ENCODE measurements around the gene PDZRN4.

Gene PDZRN4

DNA sequence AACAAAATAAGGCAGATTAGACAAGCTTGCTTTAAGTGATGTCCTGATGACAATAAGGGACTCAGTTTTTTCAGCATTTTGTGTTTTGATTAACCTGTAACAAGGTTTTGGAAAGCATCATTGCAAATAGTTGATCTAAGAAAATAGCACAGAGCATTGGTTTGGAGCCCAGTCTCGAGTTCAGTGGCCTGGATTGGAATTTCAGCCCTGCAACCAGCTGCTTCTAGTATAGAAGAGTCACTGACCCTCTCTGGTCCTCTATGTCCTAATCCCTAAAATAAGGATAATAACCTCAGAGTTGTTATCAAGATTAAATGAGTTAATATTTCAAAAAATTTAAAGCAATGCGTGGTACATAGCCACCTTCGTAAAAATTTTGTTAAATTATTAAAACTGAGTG lies 25.5 kb downstream of the PDZRN4 start:
- Histone ChIP-seq H3K27ac (ENCODE audit: low read depth, low read length) (no peak overlapping the region), H3K4me3 (ENCODE audit: low read length) (no peak overlapping the region), H3K9ac (ENCODE audit: low read depth, low read length) (no peak overlapping the region), H3K27me3 (ENCODE audit: insufficient read depth, low read length) (no peaks in the 10 kb centered on the region), H3K9me3 (ENCODE audit: insufficient read depth, low read depth, low read length) (no peaks in the 10 kb centered on the region), H3K36me3 (ENCODE audit: insufficient read depth, low read length) (no peaks in the 10 kb centered on the region), H3K4me1 (ENCODE audit: insufficient read depth, low read length) (no peaks in the 10 kb centered on the region)
- WGBS: 94% methylated on average over 3 of the region's 3 CpGs

DNA sequence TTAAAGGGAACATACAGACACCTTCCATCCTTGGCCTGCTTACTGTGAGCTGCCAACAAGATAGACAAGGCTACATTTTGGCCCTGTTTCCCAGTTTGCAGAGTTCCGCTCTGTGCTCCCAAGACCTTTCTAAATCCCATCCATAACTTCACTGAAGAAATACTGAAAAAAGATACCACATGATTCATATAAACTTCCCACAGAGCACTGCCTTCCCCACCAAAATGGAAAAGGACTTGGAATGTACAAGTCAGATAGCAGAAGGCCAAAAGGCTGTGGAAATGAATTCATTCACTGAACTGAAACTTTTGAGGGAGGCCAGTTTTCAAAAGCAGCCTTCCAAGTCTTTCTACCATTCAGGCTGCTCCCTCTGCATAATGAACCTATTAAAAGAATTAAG lies 29.6 kb downstream of the PDZRN4 start:
- Histone ChIP-seq H3K27ac (ENCODE audit: low read depth, low read length) (no peak overlapping the region), H3K4me3 (ENCODE audit: low read length) (no peak overlapping the region), H3K27me3 (ENCODE audit: insufficient read depth, low read length) (no peaks in the 10 kb centered on the region), H3K9me3 (ENCODE audit: insufficient read depth, low read depth, low read length) (no peaks in the 10 kb centered on the region), H3K9ac (ENCODE audit: low read depth, low read length) (no peak overlapping the region), H3K4me1 (ENCODE audit: insufficient read depth, low read length) (no peaks in the 10 kb centered on the region), H3K36me3 (ENCODE audit: insufficient read depth, low read length) (no peaks in the 10 kb centered on the region)
- WGBS: 94% methylated on average over 1 of the region's 1 CpG

DNA sequence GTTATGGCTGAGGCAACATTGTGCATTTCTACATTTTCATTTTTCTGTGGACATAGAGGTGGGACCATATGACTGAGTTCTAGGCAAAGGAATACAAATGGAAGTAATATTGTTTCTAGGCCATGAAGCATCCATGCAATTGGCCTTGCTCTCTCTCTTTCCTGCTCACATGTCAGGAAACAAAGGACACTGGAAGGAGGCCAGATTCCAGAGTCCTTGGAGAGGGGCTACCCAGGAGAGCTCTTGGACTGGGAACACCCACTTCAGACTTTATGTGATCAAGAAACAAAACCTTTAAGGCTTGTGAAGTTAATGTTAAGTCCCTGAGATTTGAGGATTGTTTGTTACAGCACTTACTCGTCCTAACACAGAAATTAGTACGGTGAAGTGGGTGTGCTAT lies 32.8 kb downstream of the PDZRN4 start:
- Histone ChIP-seq H3K27me3 (ENCODE audit: insufficient read depth, low read length) (no peaks in the 10 kb centered on the region), H3K9me3 (ENCODE audit: insufficient read depth, low read depth, low read length) (no peaks in the 10 kb centered on the region), H3K4me1 (ENCODE audit: insufficient read depth, low read length) (peaks cover 8% of the 10 kb centered on the region; the same call in 1 of the 2 replicates), H3K27ac (ENCODE audit: low read depth, low read length) (no peak overlapping the region), H3K36me3 (ENCODE audit: insufficient read depth, low read length) (no peaks in the 10 kb centered on the region), H3K9ac (ENCODE audit: low read depth, low read length) (no peak overlapping the region), H3K4me3 (ENCODE audit: low read length) (no peak overlapping the region)
- WGBS: no CpG with 5 or more reads among the region's 2 CpGs

DNA sequence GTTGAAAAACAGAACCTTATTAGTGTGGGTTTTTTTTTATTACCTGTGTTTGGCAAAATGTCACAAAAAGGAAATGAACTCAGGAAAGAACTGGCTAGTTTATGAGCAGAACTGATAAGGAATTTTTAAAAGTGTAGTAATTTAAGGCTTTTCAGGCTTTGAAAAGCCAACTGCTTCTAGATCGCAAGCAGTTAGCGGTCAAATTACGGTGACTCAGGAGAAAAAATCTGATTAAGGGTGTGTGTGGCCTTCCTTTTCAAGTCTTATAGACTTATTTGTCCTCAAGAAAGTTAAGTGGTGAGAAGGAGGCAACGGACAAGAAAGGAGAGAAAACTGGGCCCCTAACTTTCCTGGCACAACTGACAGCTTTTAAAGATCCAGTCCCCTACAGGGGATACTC lies 33.4 kb downstream of the PDZRN4 start:
- no peak overlapping the region for H3K27ac ChIP-seq (ENCODE audit: low read depth, low read length)
- no peak overlapping the region for H3K4me3 ChIP-seq (ENCODE audit: low read length)
- H3K27me3 ChIP-seq (ENCODE audit: insufficient read depth, low read length): no peaks in the 10 kb centered on the region
- 83% methylated on average over 4 of the region's 4 CpGs for WGBS
- H3K9ac ChIP-seq (ENCODE audit: low read depth, low read length): no peak overlapping the region
- H3K36me3 ChIP-seq (ENCODE audit: insufficient read depth, low read length): no peaks in the 10 kb centered on the region
- no peaks in the 10 kb centered on the region for H3K9me3 ChIP-seq (ENCODE audit: insufficient read depth, low read depth, low read length)
- H3K4me1 ChIP-seq (ENCODE audit: insufficient read depth, low read length): peaks cover 8% of the 10 kb centered on the region; the same call in 1 of the 2 replicates

DNA sequence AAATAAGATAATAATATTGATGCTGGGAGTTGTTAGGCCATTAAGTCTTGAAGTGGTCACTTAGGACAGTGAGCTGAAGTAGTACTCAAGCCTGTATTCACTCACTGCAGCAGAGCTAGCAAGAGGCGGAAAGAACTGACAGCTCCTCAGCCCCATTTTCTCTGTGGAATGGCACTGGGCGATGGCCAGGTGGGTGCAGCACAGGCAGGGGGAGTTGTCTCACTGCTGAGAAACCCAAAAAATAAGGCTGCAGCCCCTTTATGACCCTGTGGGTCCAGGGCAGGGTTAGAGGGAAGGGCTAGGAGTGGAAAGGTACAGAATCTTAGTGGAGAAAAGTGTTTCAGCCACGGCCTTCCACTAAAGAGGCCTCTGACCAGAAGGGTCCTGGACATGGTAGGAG lies 35.5 kb downstream of the PDZRN4 start:
- Histone ChIP-seq H3K9ac (ENCODE audit: low read depth, low read length) (no peak overlapping the region), H3K36me3 (ENCODE audit: insufficient read depth, low read length) (no peaks in the 10 kb centered on the region), H3K9me3 (ENCODE audit: insufficient read depth, low read depth, low read length) (no peaks in the 10 kb centered on the region), H3K27me3 (ENCODE audit: insufficient read depth, low read length) (no peaks in the 10 kb centered on the region), H3K27ac (ENCODE audit: low read depth, low read length) (no peak overlapping the region), H3K4me1 (ENCODE audit: insufficient read depth, low read length) (peaks cover 8% of the 10 kb centered on the region; the same call in 1 of the 2 replicates), H3K4me3 (ENCODE audit: low read length) (no peak overlapping the region)
- WGBS: 88% methylated on average over 3 of the region's 3 CpGs

DNA sequence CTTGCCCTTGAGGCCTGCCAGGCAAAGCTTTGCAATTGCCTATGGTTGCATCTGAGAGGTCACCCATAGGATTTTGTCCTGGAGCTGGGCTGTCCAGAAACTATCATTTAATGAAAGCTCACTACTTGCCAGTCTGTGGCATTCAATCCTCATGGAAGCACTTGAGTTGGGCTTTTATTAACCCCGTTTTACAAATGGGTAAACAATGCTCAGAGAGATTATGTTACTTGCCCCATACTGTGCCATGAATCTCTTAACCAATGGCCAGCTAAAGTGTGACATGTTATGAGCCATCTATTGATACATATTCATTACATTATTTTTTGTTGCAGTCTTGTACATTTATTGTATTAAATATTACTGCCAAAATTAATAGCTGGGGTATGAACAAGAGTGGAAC lies 35.9 kb downstream of the PDZRN4 start:
- Histone ChIP-seq H3K27me3 (ENCODE audit: insufficient read depth, low read length) (no peaks in the 10 kb centered on the region), H3K36me3 (ENCODE audit: insufficient read depth, low read length) (no peaks in the 10 kb centered on the region), H3K4me3 (ENCODE audit: low read length) (no peak overlapping the region), H3K27ac (ENCODE audit: low read depth, low read length) (no peak overlapping the region), H3K4me1 (ENCODE audit: insufficient read depth, low read length) (peaks cover 8% of the 10 kb centered on the region; the same call in 1 of the 2 replicates), H3K9ac (ENCODE audit: low read depth, low read length) (no peak overlapping the region), H3K9me3 (ENCODE audit: insufficient read depth, low read depth, low read length) (no peaks in the 10 kb centered on the region)
- WGBS: 33% methylated on average over 1 of the region's 1 CpG

DNA sequence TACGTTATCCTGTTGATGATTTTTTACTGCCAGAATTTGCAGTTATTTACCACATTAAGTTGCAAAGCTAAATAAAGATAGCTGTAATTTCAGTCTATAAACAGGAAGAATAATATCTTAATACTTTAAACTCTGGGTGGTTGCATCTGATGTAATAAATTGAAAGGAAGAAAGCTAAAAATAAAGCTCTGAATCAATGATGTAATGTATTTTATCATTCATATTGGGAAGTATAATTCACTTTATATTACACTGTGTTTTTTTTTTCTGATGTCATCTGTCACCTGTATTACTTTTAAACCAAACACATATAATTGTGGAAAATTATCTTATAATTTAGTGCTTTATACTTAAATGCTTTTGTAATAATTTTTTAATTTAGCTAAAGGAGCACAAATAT lies 37.1 kb downstream of the PDZRN4 start:
- Histone ChIP-seq H3K9me3 (ENCODE audit: insufficient read depth, low read depth, low read length) (no peaks in the 10 kb centered on the region), H3K27me3 (ENCODE audit: insufficient read depth, low read length) (no peaks in the 10 kb centered on the region), H3K36me3 (ENCODE audit: insufficient read depth, low read length) (no peaks in the 10 kb centered on the region), H3K27ac (ENCODE audit: low read depth, low read length) (no peak overlapping the region), H3K4me3 (ENCODE audit: low read length) (no peak overlapping the region), H3K9ac (ENCODE audit: low read depth, low read length) (no peak overlapping the region), H3K4me1 (ENCODE audit: insufficient read depth, low read length) (peaks cover 8% of the 10 kb centered on the region; the same call in 1 of the 2 replicates)
- no CpG with 5 or more reads among the region's 1 CpG for WGBS

DNA sequence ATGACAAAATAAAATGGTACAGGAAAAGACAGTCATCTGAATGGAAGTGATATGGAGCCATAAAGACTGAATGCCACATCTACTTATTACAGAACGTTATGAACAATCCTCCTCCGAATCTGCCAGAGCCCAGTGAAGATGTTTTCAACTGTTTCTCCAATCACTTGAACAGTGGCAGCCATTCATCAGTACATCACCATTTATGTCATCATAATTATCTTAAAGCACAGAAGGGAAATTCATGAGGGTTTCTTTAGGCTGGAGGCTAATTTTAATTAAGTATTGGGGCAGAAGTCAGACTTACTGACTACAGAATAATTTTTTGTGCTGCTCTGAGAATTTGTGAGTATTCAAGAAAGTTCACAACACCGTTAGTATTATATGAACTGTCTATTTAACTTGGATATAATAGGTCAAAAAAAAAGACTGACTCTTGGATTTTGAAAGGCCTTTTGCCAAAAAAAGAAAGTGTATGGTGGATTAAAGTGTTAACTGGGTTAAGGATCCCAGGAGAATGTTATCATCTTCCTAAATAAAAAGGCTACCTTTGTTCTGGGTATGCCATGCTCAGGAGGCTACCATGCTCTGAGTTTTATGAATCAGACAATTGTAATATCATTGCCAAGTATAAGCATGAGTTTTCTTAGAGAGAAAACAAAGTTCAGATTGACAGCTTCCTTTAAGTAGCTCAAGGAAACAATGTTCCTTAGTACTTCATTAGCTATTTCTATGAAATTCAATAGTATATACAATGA lies 40.1 kb downstream of the PDZRN4 start:
- Histone ChIP-seq H3K27ac (ENCODE audit: low read depth, low read length) (no peak overlapping the region), H3K27me3 (ENCODE audit: insufficient read depth, low read length) (no peaks in the 10 kb centered on the region), H3K4me1 (ENCODE audit: insufficient read depth, low read length) (peaks cover 8% of the 10 kb centered on the region; the same call in 1 of the 2 replicates), H3K36me3 (ENCODE audit: insufficient read depth, low read length) (no peaks in the 10 kb centered on the region), H3K9me3 (ENCODE audit: insufficient read depth, low read depth, low read length) (no peaks in the 10 kb centered on the region), H3K4me3 (ENCODE audit: low read length) (no peak overlapping the region), H3K9ac (ENCODE audit: low read depth, low read length) (no peak overlapping the region)
- 93% methylated on average over 3 of the region's 3 CpGs for WGBS

DNA sequence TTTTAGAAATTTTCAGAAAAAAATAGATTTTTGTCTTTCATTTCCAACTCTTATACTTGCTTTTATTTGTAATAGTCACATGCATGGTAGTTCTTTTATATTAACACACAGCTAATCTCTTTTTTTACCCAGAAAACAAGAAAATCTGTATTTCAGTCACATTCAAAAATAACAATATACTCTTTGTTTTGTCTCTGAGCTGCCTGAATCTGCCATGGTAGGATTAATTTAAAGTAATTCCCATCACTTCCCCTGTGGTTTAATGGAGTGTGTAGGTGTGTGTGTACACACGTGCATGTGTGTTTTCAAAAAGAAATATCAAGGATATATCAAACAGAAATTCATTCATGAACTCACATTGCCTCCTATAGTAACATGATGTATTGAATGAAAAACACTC lies 42.6 kb downstream of the PDZRN4 start:
- no CpG with 5 or more reads among the region's 1 CpG for WGBS
- no peaks in the 10 kb centered on the region for H3K27me3 ChIP-seq (ENCODE audit: insufficient read depth, low read length)
- H3K27ac ChIP-seq (ENCODE audit: low read depth, low read length): no peak overlapping the region
- no peak overlapping the region for H3K4me3 ChIP-seq (ENCODE audit: low read length)
- H3K36me3 ChIP-seq (ENCODE audit: insufficient read depth, low read length): no peaks in the 10 kb centered on the region
- H3K4me1 ChIP-seq (ENCODE audit: insufficient read depth, low read length): no peaks in the 10 kb centered on the region
- no peak overlapping the region for H3K9ac ChIP-seq (ENCODE audit: low read depth, low read length)
- no peaks in the 10 kb centered on the region for H3K9me3 ChIP-seq (ENCODE audit: insufficient read depth, low read depth, low read length)

DNA sequence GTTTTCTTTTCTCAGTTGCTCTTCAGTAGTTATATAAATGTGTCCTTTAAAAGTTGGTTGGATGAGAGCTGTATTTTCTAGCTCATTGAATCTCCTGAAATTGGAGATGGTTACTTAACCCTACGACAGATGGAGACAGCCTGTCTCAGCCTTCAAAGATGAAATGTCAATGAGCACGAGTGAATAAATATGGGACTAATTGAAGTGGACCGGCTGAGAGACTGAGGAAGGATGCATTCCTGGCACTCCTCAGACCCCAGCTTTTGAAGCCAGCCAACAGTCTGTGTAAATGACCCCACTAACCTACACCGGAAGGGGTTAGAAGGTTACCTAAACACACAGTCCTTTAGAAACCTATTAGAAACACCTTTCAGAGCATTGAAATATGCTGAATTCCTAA lies 46.6 kb downstream of the PDZRN4 start:
- Histone ChIP-seq H3K9ac (ENCODE audit: low read depth, low read length) (no peak overlapping the region), H3K4me3 (ENCODE audit: low read length) (no peak overlapping the region), H3K27me3 (ENCODE audit: insufficient read depth, low read length) (no peaks in the 10 kb centered on the region), H3K36me3 (ENCODE audit: insufficient read depth, low read length) (no peaks in the 10 kb centered on the region), H3K27ac (ENCODE audit: low read depth, low read length) (no peak overlapping the region), H3K4me1 (ENCODE audit: insufficient read depth, low read length) (no peaks in the 10 kb centered on the region), H3K9me3 (ENCODE audit: insufficient read depth, low read depth, low read length) (no peaks in the 10 kb centered on the region)
- WGBS: 95% methylated on average over 4 of the region's 4 CpGs

DNA sequence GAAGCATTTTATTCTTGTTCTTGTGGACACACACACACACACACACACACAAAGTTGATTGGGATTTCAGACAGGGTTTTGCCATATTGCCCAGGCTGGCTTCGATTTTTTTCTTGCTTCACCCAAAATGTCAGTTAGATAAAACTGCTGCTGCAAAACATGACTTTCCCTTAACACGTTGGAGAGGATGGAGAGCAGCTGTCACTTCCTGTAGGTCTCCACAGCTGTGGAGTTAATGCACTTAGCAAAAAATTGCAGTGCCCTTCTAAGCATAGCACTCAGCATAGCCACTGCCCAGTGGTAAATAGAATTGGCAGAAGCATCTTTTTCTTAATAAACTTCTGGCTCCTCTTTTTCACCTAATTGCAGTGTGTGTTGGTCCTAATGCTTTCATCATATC lies 54.5 kb downstream of the PDZRN4 start:
- Histone ChIP-seq H3K4me3 (ENCODE audit: low read length) (no peak overlapping the region), H3K36me3 (ENCODE audit: insufficient read depth, low read length) (no peaks in the 10 kb centered on the region), H3K4me1 (ENCODE audit: insufficient read depth, low read length) (no peaks in the 10 kb centered on the region), H3K9ac (ENCODE audit: low read depth, low read length) (no peak overlapping the region), H3K27ac (ENCODE audit: low read depth, low read length) (no peak overlapping the region), H3K27me3 (ENCODE audit: insufficient read depth, low read length) (no peaks in the 10 kb centered on the region), H3K9me3 (ENCODE audit: insufficient read depth, low read depth, low read length) (no peaks in the 10 kb centered on the region)
- 75% methylated on average over 2 of the region's 2 CpGs for WGBS

DNA sequence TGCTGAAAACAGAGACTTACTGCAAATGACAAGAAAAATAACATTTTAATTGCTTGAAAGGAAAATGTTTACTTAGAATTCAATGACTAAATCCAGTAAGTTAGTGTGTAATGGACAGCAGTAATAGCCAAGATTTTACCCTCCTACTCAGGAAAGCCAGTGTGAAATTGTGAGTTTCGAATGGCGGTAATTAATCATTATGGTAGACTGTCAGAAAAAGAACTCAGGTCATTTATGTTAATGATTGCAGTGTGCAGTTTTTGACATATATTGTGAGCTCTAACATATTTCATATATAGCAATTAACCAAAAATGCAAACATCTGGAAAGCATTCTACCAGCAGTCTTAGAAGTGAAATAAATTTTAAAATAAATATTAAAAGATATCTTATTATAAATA lies 60.3 kb downstream of the PDZRN4 start:
- WGBS: 95% methylated on average over 2 of the region's 2 CpGs
- Histone ChIP-seq H3K9ac (ENCODE audit: low read depth, low read length) (no peak overlapping the region), H3K36me3 (ENCODE audit: insufficient read depth, low read length) (no peaks in the 10 kb centered on the region), H3K27me3 (ENCODE audit: insufficient read depth, low read length) (no peaks in the 10 kb centered on the region), H3K27ac (ENCODE audit: low read depth, low read length) (no peak overlapping the region), H3K9me3 (ENCODE audit: insufficient read depth, low read depth, low read length) (no peaks in the 10 kb centered on the region), H3K4me3 (ENCODE audit: low read length) (no peak overlapping the region), H3K4me1 (ENCODE audit: insufficient read depth, low read length) (no peaks in the 10 kb centered on the region)

Measured in HUES64 (cell line).